Peyer's patch (tissue), 4 donors: ENCODE results near the gene MSANTD1. TPM values are rescaled to one million over a fixed set of nuclear protein-coding genes. Genes with fewer than 3 reads are reported as not detected.

Experiments used
- DNase-seq, 3 donors: peaks; one replicate each; pipeline ENCODE4 v3.0.0-alpha.2; 2017 to 2019
- H3K27ac ChIP-seq, 4 donors: fragments of 200-600 bp; sonication (generic); one replicate each; pipeline ENCODE4 v1.5.1; 2016 to 2019
- H3K27me3 ChIP-seq, 2 donors: fragments of 200-600 bp; sonication (generic); one replicate each; pipeline ENCODE4 v1.5.1; 2019
- H3K36me3 ChIP-seq, 3 donors: fragments of 200-600 bp; sonication (generic); one replicate each; pipeline ENCODE4 v1.5.1; 2016 to 2019
- H3K4me1 ChIP-seq, 4 donors: fragments of 200-600 bp; sonication (generic); one replicate each; pipeline ENCODE4 v1.5.1; 2016 to 2019
- H3K4me3 ChIP-seq, 4 donors: fragments of 200-600 bp; sonication (generic); 1 replicate in 3 of 4; 2 replicates in 1 of 4; pipeline ENCODE4 v1.5.1; 2016 to 2019; ENCODE audit warnings: mild to moderate bottlenecking in 1 of 4
- H3K9me3 ChIP-seq, 4 donors: fragments of 200-600 bp; sonication (generic); one replicate each; pipeline ENCODE4 v1.5.1; 2016 to 2019; ENCODE audit warnings: mild to moderate bottlenecking in 1 of 4
- CTCF ChIP-seq, 6 experiments: fragments of 450-650 bp in 4 of 6; fragments of 200-600 bp in 2 of 6; sonication (generic) in 1 of 6; IDR thresholded peaks; one replicate each; pipeline ENCODE4 v1.5.1; 2017 to 2019; ENCODE audit warnings: antibody characterized with exemption in 6 of 6, mild to moderate bottlenecking in 3 of 6, moderate library complexity in 1 of 6
- POLR2A ChIP-seq, 2 donors: fragments of 450-650 bp; IDR thresholded peaks; one replicate each; pipeline ENCODE4 v1.5.1; 2017; ENCODE audit warnings: antibody characterized with exemption in 2 of 2, mild to moderate bottlenecking in 2 of 2, moderate library complexity in 2 of 2
- total RNA-seq, 4 donors: library from RNA; depleted of rRNA; stranded (reverse); fragments of >200 nt; gene quantifications; one replicate each; pipeline ENCODE4 v1.1.0, GENCODE V29; 2016

The MSANTD1 gene
- total RNA-seq, 4 donors from 2014 or later: 0.35 to 2.5 (median 1.5) TPM

GRCh38 chr4:3223346-3223745 is 25.6 kb upstream of the MSANTD1 start:
- no peak for TF ChIP-seq CTCF (IDR thresholded peaks at IDR 0.05)
- no peak for TF ChIP-seq POLR2A (IDR thresholded peaks at IDR 0.05)
- peaks cover 0 to 82% (median 0%) of the 10 kb centered on the region in 3 donors for H3K36me3 ChIP-seq
- H3K27me3 ChIP-seq: no peaks in the 10 kb centered on the region
- no peaks in the 10 kb centered on the region for H3K4me1 ChIP-seq
- no peak overlapping the region for H3K27ac ChIP-seq
- H3K9me3 ChIP-seq: no peaks in the 10 kb centered on the region
- DNase-seq: peak in 1 of 3 donors; percentile 25
- H3K4me3 ChIP-seq: no peak overlapping the region

GRCh38 chr4:3223956-3224748 is 24.8 kb upstream of the MSANTD1 start:
- Histone ChIP-seq H3K27me3 (no peaks in the 10 kb centered on the region), H3K9me3 (no peaks in the 10 kb centered on the region), H3K4me3 (no peak overlapping the region), H3K36me3 (peaks cover 0 to 82% (median 0%) of the 10 kb centered on the region in 3 donors), H3K27ac (no peak overlapping the region), H3K4me1 (no peaks in the 10 kb centered on the region)
- DNase-seq: no peak
- no peak for TF ChIP-seq POLR2A (IDR thresholded peaks at IDR 0.05)
- no peak for TF ChIP-seq CTCF (IDR thresholded peaks at IDR 0.05)

- Histone ChIP-seq H3K4me1 (no peaks in the 10 kb centered on the region), H3K27me3 (no peaks in the 10 kb centered on the region), H3K4me3 (no peak overlapping the region), H3K36me3 (peaks cover 0 to 82% (median 0%) of the 10 kb centered on the region in 3 donors), H3K9me3 (no peaks in the 10 kb centered on the region), H3K27ac (peak overlapping the region in 2 of 4 donors; percentile 21 to 22)
- TF ChIP-seq POLR2A (IDR thresholded peaks at IDR 0.05) (no peak), CTCF (IDR thresholded peaks at IDR 0.05) (no peak)
- peak in 1 of 3 donors; percentile 43 for DNase-seq
Observed at GRCh38 chr4:3225071-3225850, 23.7 kb upstream of the MSANTD1 start.

- no peak overlapping the region for H3K4me3 ChIP-seq
- no peaks in the 10 kb centered on the region for H3K4me1 ChIP-seq
- peak in 1 of 3 donors; percentile 31 for DNase-seq
- H3K27me3 ChIP-seq: no peaks in the 10 kb centered on the region
- no peaks in the 10 kb centered on the region for H3K9me3 ChIP-seq
- H3K36me3 ChIP-seq: peaks cover 0 to 82% (median 0%) of the 10 kb centered on the region in 3 donors
- TF ChIP-seq POLR2A (IDR thresholded peaks at IDR 0.05) (no peak), CTCF (IDR thresholded peaks at IDR 0.05) (no peak)
- peak overlapping the region in 3 of 4 donors; percentile 12 to 65 (median 60) for H3K27ac ChIP-seq
Observed at GRCh38 chr4:3225936-3226335, 23.0 kb upstream of the MSANTD1 start.

- no peaks in the 10 kb centered on the region for H3K9me3 ChIP-seq
- H3K4me3 ChIP-seq: no peak overlapping the region
- DNase-seq: peak in 1 of 3 donors; percentile 44
- no peaks in the 10 kb centered on the region for H3K4me1 ChIP-seq
- H3K36me3 ChIP-seq: peaks cover 0 to 82% (median 0%) of the 10 kb centered on the region in 3 donors
- no peak for TF ChIP-seq CTCF (IDR thresholded peaks at IDR 0.05)
- no peak for TF ChIP-seq POLR2A (IDR thresholded peaks at IDR 0.05)
- H3K27me3 ChIP-seq: no peaks in the 10 kb centered on the region
- peak overlapping the region in 3 of 4 donors; percentile 12 to 65 (median 60) for H3K27ac ChIP-seq
Observed at GRCh38 chr4:3226467-3226866, 22.5 kb upstream of the MSANTD1 start.
